Fibroblast of gingiva (primary cell): ENCODE measurements around the gene GLYATL1.
"Not testable (repeated sequence)": the region's sequence is repeated elsewhere in the genome, so short reads cannot be mapped to it uniquely, and the experiment has no call there.

Experiments
- DNase-seq: peaks from one replicate; pipeline ENCODE4 v3.0.0-alpha.2; 2011; ENCODE audit warnings: low read depth

The GLYATL1 gene

GRCh38 chr11:58998480-58999290, 59.4 kb downstream of the GLYATL1 start:
- DNase-seq = no peak

- no peak for DNase-seq
These were observed 60.0 kb downstream of the GLYATL1 start for GRCh38 chr11:58999291-58999680.

GRCh38 chr11:59000003-59000402, 60.7 kb downstream of the GLYATL1 start:
- DNase-seq = no peak

GRCh38 chr11:59002006-59002405, 62.7 kb downstream of the GLYATL1 start:
- not testable (repeated sequence) for DNase-seq
